RCC 7860 (cell line): ENCODE measurements around the gene ABCC1.
"Not testable (repeated sequence)": the region's sequence is repeated elsewhere in the genome, so short reads cannot be mapped to it uniquely, and the experiment has no call there.

Experiments used
- DNase-seq: peaks from one replicate; pipeline ENCODE4 v3.0.0-alpha.2; 2015; ENCODE audit warnings: low spot score
- FAIRE-seq: peaks from 2 replicates; lab custom pipeline; 2012; peaks lifted over from hg19 to GRCh38; lab: Jason Lieb, UNC

ABCC1 gene

DNA sequence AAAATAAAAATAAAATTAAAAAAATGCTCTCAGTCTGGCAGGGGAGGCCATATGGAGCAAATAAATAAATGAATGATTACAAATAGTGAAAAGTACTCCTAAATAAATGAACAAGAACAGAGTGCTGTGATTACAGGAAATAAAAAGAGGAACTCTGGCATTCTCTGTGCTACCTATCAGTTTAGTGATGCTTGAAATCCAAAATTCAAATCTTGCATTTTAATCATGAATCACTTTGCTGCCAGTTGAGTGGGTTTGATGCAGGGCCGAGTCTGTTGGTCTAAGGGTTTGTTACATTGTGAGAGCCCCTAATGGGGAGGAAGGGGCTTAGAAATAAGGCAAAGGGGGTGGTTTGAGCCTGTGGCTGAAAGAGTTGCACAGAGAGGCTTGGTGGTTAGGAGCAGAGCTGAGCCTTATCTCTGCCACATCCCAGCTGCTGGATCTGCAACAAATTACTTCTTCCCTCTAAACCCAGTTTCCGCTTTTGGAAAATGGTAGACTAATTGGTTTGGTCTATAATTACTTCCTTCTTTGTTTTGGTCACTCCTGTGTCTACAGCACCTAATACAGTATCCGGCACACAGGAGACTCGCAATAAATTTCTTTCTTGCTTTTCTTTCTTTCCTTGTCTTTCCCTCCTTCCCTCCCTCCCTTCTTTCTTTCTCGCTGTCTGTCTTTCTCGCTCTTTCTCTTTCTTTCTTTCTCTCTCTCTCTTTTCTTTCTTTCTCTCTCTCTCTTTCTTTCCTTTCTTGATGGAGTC is 6.3 kb upstream of the ABCC1 start:
- DNase-seq: no peak
- FAIRE-seq: no peak

DNA sequence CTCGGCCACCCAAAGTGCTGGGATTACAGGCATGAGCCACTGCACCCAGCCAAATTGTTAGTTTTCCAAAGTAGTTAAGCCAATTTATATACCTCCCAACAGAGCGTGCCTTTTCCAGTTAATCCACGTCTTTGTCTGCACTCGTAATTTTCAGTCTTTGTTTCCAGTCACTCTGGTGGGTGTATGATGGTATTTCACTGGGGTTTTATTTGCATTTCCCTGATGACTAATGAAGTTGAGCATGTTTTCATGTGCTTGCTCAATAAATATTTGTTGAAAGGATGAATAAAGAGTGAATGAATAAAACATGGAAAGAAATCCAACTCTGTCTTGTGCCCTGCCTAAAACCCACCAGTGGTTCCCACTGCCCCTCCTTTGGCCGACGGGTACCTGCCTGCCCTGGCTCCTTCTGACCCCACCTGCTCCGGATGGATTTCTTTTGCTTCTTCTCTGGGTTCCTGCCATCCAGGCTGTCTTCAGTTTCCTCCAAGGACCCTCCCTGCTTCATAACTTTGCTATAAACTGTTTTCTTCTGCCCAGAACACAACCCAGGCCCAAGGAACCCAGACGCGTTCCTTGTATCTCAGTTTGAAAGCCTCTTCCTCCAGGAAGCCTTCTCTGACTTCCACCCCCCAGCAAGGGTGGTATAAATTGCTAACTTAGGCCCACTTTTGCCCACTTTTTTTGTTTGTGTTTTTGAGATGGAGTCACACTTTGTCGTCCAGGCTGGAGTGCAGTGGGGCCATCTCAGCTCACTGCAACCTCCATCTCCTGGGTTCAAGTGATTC is 3.0 kb upstream of the ABCC1 start:
- FAIRE-seq: no peak

DNA sequence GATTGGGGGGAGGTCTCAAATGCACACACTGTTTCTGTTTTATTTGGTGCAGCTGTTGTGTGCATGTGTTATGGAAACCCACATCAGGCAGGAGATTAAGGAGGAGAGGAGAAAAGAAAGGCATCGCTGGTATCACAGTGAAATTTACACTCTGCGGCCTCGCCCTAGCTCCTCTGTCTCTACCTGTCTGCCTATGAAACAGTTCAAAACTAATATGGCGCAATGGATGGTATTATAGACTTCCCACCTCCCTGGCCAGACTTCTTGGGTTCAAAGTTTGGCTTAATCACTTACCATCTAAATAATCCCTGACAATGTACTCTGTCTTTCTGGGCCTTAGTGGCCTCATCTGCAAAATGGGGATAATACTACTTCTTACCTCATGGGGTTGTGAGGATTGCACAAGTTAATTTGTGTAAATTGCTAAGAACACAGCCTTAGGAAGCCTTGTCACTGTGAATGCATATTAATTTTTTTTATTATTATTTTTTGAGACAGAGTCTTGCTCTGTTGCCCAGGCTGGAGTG is 1.4 kb upstream of the ABCC1 start:
- no peak for DNase-seq
- no peak for FAIRE-seq

More for the DNA sequence above, 3.0 kb upstream of the ABCC1 start:
- DNase-seq: no peak

DNA sequence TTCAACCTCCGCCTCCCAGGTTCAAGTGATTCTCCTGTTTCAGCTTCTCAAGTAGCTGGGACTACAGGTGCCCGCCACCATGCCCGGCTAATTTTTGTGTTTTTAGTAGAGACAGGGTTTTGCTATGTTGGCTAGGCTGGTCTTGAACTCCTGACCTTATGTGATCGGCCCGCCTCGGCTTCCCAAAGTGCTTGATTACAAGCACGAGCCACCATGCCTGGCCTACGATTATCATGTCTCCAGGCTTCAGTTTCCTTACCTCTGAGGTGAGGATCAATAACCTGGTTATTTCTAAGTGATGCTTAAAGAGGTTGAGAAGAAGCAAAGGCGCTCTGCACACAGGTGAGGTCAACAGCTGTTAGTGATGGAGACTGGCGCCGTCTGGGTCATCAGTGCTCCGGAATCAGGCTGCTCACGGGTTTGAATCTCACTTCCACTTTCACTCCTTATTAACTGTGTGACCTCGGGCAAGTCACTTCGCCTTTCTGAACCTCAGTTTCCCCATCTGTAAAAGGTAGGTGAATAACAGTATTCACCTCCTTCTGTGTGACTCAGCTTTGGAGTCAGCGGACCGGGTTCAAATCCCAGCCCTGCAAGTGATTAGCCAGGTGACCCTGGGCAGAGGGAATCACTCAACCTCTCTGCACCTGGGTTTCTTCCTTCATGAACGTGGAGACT is 745 bp upstream of the ABCC1 start:
- DNase-seq (no peak), FAIRE-seq (no peak)

DNA sequence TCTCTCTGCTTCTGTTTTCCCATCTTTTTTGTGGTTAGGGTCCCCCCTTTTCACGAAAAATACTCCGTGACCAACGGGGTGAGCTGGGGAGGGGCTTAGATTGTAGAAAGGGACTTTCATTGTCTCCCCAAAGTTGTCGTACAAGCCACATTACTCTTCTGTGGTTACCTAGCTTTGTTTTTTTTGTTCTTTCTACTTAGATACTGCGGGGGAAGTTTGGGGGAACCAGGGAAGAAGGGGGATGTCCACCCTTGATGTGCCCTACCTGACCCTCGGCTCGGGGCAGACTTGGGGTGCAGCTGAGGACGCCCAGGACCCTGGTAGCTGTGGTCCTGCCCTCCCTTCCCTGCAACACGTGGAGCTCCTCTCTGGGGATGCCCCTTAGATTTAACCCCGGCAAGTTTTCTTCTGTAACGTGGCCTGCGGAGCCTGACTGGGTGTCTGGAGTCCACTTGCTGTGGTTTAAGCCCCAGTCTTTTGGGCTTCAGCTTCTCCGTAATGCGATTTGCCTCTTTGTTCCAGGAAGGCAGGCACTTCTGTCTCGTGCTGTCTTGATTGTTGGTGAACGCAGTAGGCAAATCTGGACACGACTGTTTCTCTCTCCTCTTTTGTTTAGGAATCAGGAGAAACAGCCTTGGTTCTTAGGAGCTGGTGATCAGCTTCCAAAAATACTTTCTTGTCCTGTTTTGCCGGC is 892 bp downstream of the ABCC1 start:
- DNase-seq: peak; percentile 35
- no peak for FAIRE-seq

DNA sequence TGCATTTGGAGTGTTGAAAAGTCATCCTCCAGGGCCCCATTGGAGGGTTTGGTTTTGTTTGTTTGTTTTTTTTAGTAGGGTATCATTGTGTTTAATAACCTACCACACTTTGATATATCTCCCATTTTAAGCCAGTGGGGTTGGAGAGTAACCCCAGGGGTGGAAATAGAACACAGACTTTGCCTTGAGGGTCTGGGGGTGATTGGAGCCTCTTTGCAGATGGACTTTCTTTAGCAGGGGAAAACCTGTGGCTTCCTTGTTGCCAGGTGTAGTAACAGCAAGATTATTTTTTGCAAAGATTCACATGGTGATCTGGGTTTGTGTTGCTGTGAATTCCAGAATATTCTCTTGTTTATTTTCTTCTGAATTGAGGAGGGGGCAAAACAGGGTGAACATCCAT is 1.5 kb downstream of the ABCC1 start:
- FAIRE-seq: no peak
- no peak for DNase-seq

DNA sequence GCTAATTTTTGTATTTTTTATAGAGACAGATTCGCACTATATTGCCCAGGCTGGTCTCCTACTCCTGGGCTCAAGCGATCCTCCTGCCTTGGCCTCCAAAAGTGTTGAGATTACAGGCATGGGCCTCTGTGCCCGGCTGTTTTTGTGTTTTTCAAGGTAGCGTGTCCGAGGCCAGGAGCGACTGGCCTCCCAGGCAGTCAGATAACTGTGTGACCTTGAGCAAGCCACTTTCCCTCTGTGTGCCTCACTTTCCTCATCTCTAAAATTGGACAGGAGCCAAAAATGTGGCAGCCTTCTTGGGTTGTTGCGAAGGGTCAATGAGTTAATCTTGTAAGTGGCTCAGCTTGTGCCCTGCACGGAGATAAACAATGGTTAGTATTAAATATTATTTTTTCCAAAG is 2.4 kb downstream of the ABCC1 start:
- DNase-seq: no peak
- no peak for FAIRE-seq

DNA sequence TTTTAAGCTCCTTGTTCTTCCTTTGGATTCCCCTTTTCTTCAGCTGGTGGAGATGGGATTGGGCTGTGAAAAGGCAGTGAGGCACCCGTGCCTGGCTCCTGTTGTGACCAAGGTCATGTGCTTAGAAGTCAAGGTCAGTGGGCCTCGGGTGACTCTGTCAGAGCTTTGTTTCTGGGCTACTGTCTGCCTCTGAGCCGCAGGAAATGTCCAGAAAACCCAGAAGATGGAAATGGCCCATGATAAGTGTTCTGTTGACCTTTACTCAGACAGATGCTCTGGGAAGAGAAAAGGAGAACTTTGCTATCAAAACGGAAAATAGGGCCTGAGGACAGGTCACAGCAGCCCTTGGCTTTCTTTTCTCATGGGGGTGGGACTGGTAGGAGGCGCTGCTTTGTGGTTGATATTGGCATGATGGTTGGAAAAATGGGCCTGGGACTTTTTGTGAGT is 2.9 kb downstream of the ABCC1 start:
- DNase-seq: no peak
- no peak for FAIRE-seq

DNA sequence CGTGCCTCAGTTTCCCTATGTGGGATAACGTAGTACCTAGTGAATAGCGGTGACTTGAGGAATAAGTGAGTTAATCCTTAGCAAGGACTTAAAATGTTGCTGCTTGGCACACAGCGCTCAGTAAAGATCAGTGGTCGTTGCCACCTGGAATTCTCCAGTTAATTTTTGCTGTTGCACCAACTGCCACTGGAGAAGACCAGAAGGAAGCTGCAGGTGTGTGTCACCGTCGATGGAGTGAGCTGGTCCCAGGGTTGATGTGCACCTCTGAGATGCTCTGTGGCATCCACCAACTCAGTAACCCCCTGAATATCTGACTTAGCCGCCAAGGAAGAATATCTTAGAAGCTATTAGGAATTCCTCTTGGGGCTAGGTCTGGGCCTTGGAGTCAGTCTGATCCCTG is 4.1 kb downstream of the ABCC1 start:
- no peak for DNase-seq
- no peak for FAIRE-seq

DNA sequence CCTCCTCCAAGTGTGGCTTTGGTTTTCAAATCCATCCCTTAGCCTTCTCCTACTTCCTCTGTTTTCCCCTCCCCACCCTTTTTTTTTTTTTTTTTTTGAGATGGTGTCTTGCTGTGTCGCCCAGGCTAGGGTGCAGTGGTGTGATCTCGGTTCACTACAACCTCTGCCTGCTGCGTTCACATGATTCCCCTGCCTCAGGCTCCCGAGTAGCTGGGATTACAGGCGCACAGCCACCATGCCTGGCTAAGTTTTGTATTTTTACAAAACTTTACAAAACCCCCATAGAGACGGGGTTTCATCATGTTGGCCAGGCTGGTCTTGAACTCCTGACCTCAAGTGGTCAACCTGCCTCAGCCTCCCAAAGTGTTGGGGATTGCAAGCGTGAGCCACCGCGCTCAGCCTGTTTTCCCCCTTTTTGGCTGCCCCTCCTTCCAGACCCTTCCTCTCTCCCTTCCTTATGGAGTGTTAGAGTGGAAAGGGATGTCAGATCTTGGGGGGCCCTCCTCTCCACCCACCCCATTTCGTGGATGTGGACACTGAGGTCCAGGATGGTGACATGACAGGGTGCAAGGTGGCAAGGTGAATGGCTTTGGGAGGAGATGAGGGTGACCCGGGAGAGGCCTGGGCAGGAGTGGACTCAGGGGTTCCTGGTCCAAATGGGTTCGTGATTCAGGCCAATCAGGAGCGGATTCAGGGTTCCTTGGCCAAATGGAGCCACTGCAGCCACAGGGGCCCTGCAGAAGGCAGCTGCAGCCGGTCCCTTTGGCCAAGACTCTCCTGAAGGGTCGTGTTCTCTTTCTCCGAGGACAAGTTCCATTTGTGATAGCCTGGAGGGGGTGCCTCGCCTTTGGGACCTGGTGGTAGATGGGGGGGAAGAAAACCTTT is 4.8 kb downstream of the ABCC1 start:
- no peak for FAIRE-seq
- DNase-seq: no peak

DNA sequence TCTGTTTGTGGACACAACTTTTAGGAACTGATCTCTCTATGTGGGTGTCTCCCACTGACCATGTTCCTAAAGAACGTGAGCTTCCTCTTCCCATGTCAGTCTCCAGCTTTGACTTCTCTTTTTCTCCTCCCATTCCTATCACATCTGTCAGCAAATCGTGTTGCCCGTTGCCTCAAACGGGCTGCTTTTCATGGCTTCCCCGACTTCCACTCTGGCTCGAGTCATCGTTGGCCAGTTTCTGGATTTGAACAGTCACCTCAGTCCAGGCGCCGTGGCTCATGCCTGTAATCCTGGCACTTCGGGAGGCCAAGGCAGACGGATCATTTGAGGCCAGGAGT is 5.4 kb downstream of the ABCC1 start:
- FAIRE-seq (no peak), DNase-seq (no peak)

DNA sequence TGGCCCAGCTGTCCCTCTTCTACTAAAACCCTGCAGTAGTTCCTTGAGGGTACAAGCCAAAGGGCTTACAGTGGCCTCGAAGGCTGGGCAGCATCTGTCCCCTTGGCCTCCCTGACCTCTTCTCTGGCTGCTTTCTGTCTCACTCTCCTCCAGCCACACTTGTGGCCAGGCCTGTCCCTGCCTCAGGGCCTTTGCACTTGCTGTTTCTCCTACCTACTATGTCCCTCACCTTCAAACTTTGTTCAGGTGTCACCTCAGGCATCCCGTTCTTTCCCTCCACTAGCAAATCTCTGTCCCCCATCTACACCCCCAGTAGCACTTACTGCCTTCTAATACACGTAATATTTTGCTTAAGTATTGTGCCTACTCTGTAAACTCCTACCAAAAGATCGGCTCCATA is 6.0 kb downstream of the ABCC1 start:
- no peak for DNase-seq
- FAIRE-seq: no peak

DNA sequence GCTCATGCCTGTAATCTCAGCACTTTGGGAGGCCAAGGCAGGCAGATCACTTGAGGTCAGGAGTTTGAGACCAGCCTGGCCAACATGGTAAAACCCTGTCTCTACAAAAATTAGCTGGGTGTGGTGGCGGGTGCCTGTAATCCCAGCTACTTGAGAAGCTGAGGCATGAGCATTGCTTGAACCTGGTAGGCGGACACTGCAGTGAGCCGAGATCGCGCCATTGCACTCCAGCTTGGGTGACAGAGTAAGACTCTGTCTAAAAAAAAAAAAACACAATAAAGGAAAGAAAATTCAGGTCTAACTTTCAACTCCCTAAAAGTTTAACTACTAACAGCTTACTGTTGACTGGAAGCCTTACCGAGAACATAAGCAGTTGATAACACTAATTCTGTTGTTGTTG is 6.7 kb downstream of the ABCC1 start:
- DNase-seq, FAIRE-seq: not testable (repeated sequence)

DNA sequence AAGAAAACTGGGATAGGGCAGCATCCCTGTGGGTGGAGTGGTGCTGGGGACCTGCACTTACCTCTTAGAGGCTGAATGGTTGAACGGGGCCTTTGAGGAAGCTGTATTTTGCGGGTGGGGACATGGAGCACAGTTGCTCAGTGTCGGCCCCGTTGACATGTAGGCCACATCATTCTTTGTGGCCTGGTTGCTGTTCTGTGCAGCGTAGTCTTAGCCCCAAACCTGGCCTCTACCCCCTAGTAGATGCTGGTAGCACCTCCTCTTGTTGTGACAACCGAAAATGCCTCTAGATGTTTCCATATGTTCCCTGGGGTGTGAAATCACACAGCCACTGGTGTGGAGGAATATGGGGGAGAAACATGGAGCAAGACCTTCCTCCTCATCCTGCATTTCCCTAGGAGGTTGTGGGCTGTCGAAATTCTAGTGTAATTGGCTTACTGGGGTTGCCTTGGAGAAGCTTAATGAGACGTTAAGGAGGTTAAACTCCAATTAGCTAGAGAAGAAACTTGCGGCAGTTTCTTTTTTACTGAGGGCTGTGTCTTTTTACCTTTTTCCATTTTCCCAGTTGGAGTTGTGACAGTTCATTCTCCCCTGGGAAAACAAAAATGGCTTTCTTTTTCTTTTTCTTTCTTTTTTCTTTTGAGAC is 9.4 kb downstream of the ABCC1 start:
- FAIRE-seq: no peak

DNA sequence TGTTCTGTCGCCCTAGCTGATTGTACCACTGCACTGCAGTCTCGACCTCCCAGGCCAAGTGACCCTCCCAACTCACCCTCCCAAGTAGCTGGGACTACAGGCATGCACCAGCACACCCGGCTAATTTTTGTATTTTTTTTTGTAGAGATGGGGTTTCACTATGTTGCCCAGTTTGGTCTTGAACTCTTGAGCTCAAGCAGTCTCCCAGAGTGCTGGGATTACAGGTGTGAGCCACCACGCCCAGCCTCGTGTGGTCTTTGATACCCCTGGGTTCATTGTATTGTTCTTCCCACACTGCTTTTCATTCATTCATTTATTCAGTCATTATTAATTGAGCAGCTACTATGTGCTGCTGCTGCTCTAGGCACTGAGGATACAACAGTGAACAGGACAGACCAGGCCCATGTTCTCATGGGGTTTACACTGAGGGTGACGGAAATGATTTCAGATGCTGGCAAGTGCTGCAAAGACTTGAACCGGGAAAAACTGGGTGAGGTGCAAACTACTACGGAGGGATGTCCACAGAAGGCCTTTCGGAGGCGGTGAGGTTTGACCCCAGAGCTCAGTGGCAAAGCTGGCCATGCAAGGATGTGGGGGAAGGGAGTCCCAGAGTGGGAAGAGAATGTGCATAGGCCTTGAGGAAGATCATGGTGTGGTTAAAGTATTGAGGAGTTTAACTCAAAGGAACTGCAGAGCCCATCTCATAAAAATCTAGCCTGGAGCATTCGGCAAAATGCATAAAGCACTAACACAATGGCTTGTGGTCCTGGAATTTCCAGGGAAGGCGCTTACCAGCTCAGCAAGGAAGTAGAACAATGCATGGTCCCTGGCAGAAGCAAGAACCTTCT is 10.9 kb downstream of the ABCC1 start:
- DNase-seq: no peak
- no peak for FAIRE-seq

More for the DNA sequence above, 9.4 kb downstream of the ABCC1 start:
- DNase-seq: no peak

DNA sequence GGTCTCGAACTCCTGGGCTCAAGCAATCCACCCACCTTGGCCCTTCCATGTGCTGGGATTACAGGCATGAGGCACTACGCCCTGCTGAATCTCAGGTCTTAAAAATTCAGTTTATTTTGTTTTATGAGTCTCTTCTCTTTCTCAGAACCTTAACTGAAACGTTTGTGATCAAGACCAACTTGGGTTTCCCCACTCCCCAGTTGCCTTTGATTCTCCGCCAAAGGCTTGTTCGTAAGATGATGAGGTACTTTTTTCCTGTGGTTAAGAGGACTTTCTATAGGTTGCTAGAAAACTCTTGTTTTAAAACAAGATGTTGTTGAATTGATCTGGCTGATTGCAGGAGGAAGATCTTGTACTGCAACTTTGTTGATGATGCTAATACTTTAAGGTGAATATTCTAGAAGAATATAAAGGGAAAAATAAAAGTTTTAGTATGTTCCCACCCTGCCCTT is 11.7 kb downstream of the ABCC1 start:
- no peak for FAIRE-seq
- DNase-seq: no peak

DNA sequence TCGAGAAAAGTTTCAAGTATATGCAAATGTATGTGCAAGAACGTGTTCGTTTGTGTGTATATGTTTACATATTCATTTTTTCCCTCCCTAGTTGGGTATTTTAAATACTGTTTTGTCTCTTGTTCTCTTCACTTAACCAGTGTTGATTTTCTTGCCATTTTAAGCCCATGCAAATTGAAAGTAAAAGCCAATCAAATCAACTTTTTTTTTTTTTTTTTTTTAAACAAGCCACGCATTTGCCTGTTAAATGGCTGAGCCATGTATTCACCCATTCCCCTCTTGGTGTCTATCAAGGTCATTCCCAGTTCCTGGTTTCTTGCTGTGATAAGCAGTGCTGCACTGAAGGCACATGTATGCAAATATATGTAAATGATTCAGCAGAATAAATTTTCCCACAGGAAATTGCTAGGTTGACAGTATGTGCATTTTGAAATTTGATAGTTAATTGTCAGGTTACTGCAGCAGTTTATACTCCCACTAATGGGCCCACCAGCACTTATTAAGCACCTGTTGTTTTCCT is 12.2 kb downstream of the ABCC1 start:
- no peak for FAIRE-seq
- DNase-seq: no peak

DNA sequence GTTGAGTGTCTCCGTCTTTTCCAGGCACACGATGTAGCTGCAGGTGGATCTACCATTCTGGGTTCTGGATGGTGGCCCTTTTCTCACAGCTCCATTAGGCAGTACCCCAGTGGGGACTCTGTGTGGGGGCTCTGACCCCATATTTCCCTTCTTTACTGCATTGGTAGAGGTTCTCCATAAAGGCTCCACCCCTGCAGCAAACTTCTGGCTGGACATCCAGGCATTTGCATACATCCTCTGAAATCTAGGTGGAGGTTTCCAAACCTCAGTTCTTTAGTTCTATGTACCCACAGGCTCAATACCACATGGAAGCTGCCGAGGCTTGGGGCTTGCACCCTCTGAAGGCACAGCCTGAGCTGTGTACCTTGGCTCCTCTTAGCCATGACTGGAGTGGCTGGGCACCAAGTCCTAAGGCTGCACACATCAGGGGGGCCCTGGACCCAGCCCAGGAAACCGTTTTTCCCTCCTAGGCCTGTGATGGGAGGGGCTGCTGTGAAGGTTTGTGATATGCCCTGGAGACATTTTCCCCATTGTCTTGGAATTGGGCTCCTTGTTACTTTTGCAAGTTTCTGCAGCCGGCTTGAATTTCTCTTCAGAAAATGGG is 14.0 kb downstream of the ABCC1 start:
- DNase-seq (no peak), FAIRE-seq (no peak)
